Stomach (tissue), 9 donors: Measurements from ENCODE around the gene DTYMK. TPM values are rescaled to one million over a fixed set of nuclear protein-coding genes. Genes with fewer than 3 reads are reported as not detected.

ENCODE experiments used
- DNase-seq, 2 donors: peaks; one replicate each; pipeline versions ENCODE4 v3.0.0 to v3.0.0-alpha.2; 2013 to 2019
- H3K27ac ChIP-seq, 5 donors: fragments of 200-600 bp in 4 of 5; sonication (generic) in 4 of 5; one replicate each; pipeline ENCODE4 v1.5.1; 2013 to 2019; ENCODE audit warnings: mild to moderate bottlenecking in 1 of 5, moderate library complexity in 1 of 5
- H3K27me3 ChIP-seq, 3 donors: fragments of 200-600 bp; sonication (generic); one replicate each; pipeline ENCODE4 v1.5.1; 2017 to 2019; ENCODE audit warnings: mixed run types in 1 of 3
- H3K36me3 ChIP-seq, 4 donors: fragments of 200-600 bp; sonication (generic); 1 replicate in 3 of 4; 2 replicates in 1 of 4; pipeline ENCODE4 v1.5.1; 2016 to 2019
- H3K4me1 ChIP-seq, 4 donors: fragments of 200-600 bp; sonication (generic); one replicate each; pipeline ENCODE4 v1.5.1; 2016 to 2019
- H3K4me3 ChIP-seq, 4 donors: fragments of 200-600 bp; sonication (generic) in 3 of 4; one replicate each; pipeline ENCODE4 v1.5.1; 2016 to 2019; ENCODE audit warnings: mild to moderate bottlenecking in 1 of 4
- H3K9me3 ChIP-seq, 4 donors: fragments of 200-600 bp; sonication (generic); one replicate each; pipeline ENCODE4 v1.5.1; 2016 to 2019
- CTCF ChIP-seq, 7 experiments: fragments of 450-650 bp in 4 of 7; fragments of 200-600 bp in 3 of 7; sonication (generic) in 3 of 7; IDR thresholded peaks; one replicate each; pipeline ENCODE4 v1.5.1; 2016 to 2019; ENCODE audit warnings: antibody characterized with exemption in 7 of 7, control low read depth in 2 of 7, mild to moderate bottlenecking in 1 of 7
- EP300 ChIP-seq: sonication (generic); formaldehyde crosslinking; IDR thresholded peaks from one replicate; pipeline ENCODE4 v1.6.1; 2017; ENCODE audit warnings: antibody characterized with exemption
- POLR2A ChIP-seq, 4 donors: fragments of 450-650 bp; IDR thresholded peaks; one replicate each; pipeline ENCODE4 v1.6.1; 2016; ENCODE audit warnings: antibody characterized with exemption in 4 of 4, control low read depth in 2 of 4, mild to moderate bottlenecking in 1 of 4, moderate library complexity in 1 of 4
- POLR2AphosphoS5 ChIP-seq, 3 donors: sonication (generic); formaldehyde crosslinking; IDR thresholded peaks; one replicate each; pipeline ENCODE4 v1.6.1; 2016; ENCODE audit warnings: antibody characterized with exemption in 3 of 3
- WGBS, 5 donors: extraction: QIAGEN DNeasy Blood & Tissue Kit in 3 of 5; methylation state at CpG; one replicate each; pipeline versions ENCODE4 v1.1.5 to v1.1.7; 2013 to 2018; 5-methylcytosine and 5-hydroxymethylcytosine counted together
- intact Hi-C: fragments of 100-400 bp; cut with DNase I; formaldehyde crosslinking; loops from one replicate; pipeline ENCODE4 v1.15.1; 2023; ENCODE audit warnings: low total_unique reads
- polyA plus RNA-seq, 3 donors: library from polyadenylated mRNA; stranded (reverse); fragments of 200-250 nt; gene quantifications; one replicate each; pipeline ENCODE4 v1.2.3, GENCODE V29; 2013
- total RNA-seq, 5 donors: library from RNA; depleted of rRNA; stranded (reverse); fragments of >200 nt; gene quantifications; one replicate each; pipeline versions ENCODE4 v1.1.0 to v1.2.3, GENCODE V29; 2014 to 2016
- donor health status: healthy with polysubstance abuse.
- donor health status: Bipolar disorder and iron deficiency.
- donor health status: healthy.

Gene DTYMK
- total and polyA plus RNA-seq, 8 donors: 3.5 to 50.0 (median 21.7) TPM

- Histone ChIP-seq H3K4me3 (no peak overlapping the region), H3K4me1 (no peaks in the 10 kb centered on the region), H3K27ac (no peak overlapping the region), H3K9me3 (no peaks in the 10 kb centered on the region), H3K36me3 (peaks cover 47 to 99% (median 94%) of the 10 kb centered on the region in 4 donors), H3K27me3 (no peaks in the 10 kb centered on the region)
- TF ChIP-seq POLR2AphosphoS5 (IDR thresholded peaks at IDR 0.05): no peak
- no peak for TF ChIP-seq POLR2A (IDR thresholded peaks at IDR 0.05)
- no peak for TF ChIP-seq CTCF (IDR thresholded peaks at IDR 0.05)
- TF ChIP-seq EP300: no peak
- DNase-seq: no peak
- 92 to 95% (median 93%) methylated on average over 17 to 31 of the region's 31 CpGs for WGBS, 5 donors
- intact Hi-C loops: no loop called here
Measured at GRCh38 chr2:241671457-241672240, 15.0 kb downstream of the DTYMK start.

- Histone ChIP-seq H3K4me1 (no peaks in the 10 kb centered on the region), H3K9me3 (no peaks in the 10 kb centered on the region), H3K27ac (no peak overlapping the region), H3K4me3 (no peak overlapping the region), H3K36me3 (peaks cover 51 to 94% (median 93%) of the 10 kb centered on the region in 4 donors), H3K27me3 (no peaks in the 10 kb centered on the region)
- intact Hi-C loops: no loop called here
- no peak for DNase-seq
- 88 to 92% (median 89%) methylated on average over 18 to 31 of the region's 31 CpGs for WGBS, 5 donors
- no peak for TF ChIP-seq EP300
- TF ChIP-seq POLR2A (IDR thresholded peaks at IDR 0.05): no peak
- no peak for TF ChIP-seq CTCF (IDR thresholded peaks at IDR 0.05)
- no peak for TF ChIP-seq POLR2AphosphoS5 (IDR thresholded peaks at IDR 0.05)
Measured at GRCh38 chr2:241670333-241671110, 16.1 kb downstream of the DTYMK start.

GRCh38 chr2:241668839-241669238 is 17.8 kb downstream of the DTYMK start:
- no peak overlapping the region for H3K4me3 ChIP-seq
- no peak for DNase-seq
- intact Hi-C loops: no loop called here
- no peaks in the 10 kb centered on the region for H3K4me1 ChIP-seq
- TF ChIP-seq POLR2AphosphoS5 (IDR thresholded peaks at IDR 0.05): no peak
- no peak for TF ChIP-seq CTCF (IDR thresholded peaks at IDR 0.05)
- no peak for TF ChIP-seq EP300
- no peak for TF ChIP-seq POLR2A (IDR thresholded peaks at IDR 0.05)
- no peaks in the 10 kb centered on the region for H3K27me3 ChIP-seq
- no peaks in the 10 kb centered on the region for H3K9me3 ChIP-seq
- H3K27ac ChIP-seq: no peak overlapping the region
- H3K36me3 ChIP-seq: peaks cover 51 to 77% (median 77%) of the 10 kb centered on the region in 4 donors
- WGBS, 5 donors: 87 to 93% (median 89%) methylated on average over 12 of the region's 12 CpGs

- intact Hi-C loops: no loop called here
- DNase-seq: no peak
- Histone ChIP-seq H3K4me3 (no peak overlapping the region), H3K4me1 (no peaks in the 10 kb centered on the region), H3K27me3 (no peaks in the 10 kb centered on the region), H3K27ac (no peak overlapping the region), H3K36me3 (peaks cover 51 to 77% (median 75%) of the 10 kb centered on the region in 4 donors), H3K9me3 (no peaks in the 10 kb centered on the region)
- WGBS, 5 donors: 93 to 96% (median 95%) methylated on average over 21 of the region's 21 CpGs
- TF ChIP-seq CTCF (IDR thresholded peaks at IDR 0.05): no peak
- TF ChIP-seq POLR2AphosphoS5 (IDR thresholded peaks at IDR 0.05): no peak
- TF ChIP-seq EP300: no peak
- no peak for TF ChIP-seq POLR2A (IDR thresholded peaks at IDR 0.05)
Measured at GRCh38 chr2:241668354-241668753, 18.3 kb downstream of the DTYMK start.
